SK-N-SH treated with all-trans-retinoic acid at 6 μM for 48 hours (cell line): ENCODE measurements around the gene GRK4.

Source experiments
- ARNTL ChIP-seq: fragments of 450-650 bp; formaldehyde crosslinking; IDR thresholded peaks from 2 replicates; pipeline ENCODE4 v1.5.0; 2020; ENCODE audit warnings: low read depth, mild to moderate bottlenecking, moderate library complexity, borderline replicate concordance
- PPARA ChIP-seq: fragments of 250-450 bp; sonication (Bioruptor Pico); IDR thresholded peaks from 2 replicates; pipeline ENCODE4 v1.5.0; 2020; ENCODE audit warnings: mild to moderate bottlenecking, borderline replicate concordance
- RARB ChIP-seq: fragments of 250-450 bp; sonication (Bioruptor Pico); IDR thresholded peaks from 2 replicates; pipeline ENCODE4 v1.8.0; 2021; ENCODE audit warnings: mild to moderate bottlenecking, moderate library complexity
- SNAI2 ChIP-seq: fragments of 250-450 bp; sonication (Bioruptor Pico); IDR thresholded peaks from 2 replicates; pipeline ENCODE4 v1.5.0; 2020; ENCODE audit warnings: mild to moderate bottlenecking, moderate library complexity
- ZFP3 ChIP-seq: fragments of 250-450 bp; sonication (Bioruptor Pico); IDR thresholded peaks from 2 replicates; pipeline ENCODE4 v1.5.0; 2020; ENCODE audit warnings: mild to moderate bottlenecking, moderate library complexity
- ZNF565 ChIP-seq: fragments of 450-650 bp; formaldehyde crosslinking; conservative IDR thresholded peaks from 2 replicates; pipeline ENCODE4 v1.5.0; 2020; ENCODE audit warnings: low read depth, mild to moderate bottlenecking, moderate library complexity

DNA sequence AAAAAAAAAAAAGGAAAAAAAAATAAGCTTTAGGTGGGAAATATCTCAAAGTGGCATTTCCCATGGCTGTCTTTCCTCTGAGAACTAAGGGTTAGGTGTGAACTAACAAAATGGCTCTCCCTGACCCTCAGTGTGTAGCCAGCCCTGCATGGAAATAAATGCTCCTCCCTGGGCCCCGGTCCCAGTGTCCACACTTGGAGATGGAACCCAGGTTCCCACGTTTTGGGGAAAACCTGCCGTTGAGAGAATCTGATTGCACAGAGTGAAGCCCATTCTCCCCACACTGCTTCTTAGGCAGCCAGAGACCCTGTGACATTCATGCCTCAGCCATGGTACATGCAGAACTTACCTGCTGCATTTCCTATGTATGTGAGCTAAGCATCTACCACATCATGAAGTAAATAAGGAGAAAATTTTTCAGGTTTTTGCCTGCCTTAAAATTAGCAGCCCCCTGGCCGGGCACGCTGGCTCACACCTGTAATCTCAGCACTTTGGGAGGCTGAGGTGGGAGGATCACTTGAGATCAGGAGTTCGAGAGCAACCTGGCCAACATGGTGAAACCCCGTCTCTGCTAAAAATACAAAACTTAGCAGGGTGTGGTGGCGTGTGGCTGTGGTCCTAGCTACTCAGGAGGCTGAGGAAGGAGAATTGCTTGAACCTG lies 76.5 kb downstream of the GRK4 start:
- TF ChIP-seq ARNTL (CRISPR knock-in tag) (no peak), RARB (CRISPR knock-in tag) (no peak), ZNF565 (CRISPR knock-in tag) (no peak), ZFP3 (no peak), SNAI2 (CRISPR knock-in tag) (no peak), PPARA (no peak)
